ENCODE measurements around the gene ADRB2. TPM values are rescaled to one million over a fixed set of nuclear protein-coding genes. Genes with fewer than 3 reads are reported as not detected.

The ADRB2 gene
- total RNA-seq = under 1 TPM; 0.18 to 0.54 (median 0.26) TPM

DNA sequence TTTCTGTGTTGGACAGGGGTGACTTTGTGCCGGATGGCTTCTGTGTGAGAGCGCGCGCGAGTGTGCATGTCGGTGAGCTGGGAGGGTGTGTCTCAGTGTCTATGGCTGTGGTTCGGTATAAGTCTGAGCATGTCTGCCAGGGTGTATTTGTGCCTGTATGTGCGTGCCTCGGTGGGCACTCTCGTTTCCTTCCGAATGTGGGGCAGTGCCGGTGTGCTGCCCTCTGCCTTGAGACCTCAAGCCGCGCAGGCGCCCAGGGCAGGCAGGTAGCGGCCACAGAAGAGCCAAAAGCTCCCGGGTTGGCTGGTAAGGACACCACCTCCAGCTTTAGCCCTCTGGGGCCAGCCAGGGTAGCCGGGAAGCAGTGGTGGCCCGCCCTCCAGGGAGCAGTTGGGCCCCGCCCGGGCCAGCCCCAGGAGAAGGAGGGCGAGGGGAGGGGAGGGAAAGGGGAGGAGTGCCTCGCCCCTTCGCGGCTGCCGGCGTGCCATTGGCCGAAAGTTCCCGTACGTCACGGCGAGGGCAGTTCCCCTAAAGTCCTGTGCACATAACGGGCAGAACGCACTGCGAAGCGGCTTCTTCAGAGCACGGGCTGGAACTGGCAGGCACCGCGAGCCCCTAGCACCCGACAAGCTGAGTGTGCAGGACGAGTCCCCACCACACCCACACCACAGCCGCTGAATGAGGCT, at the start of gene ADRB2:
Gene ADRB2 (plus strand): TSS at position 559 of the 686 bp plus-strand sequence. CDS start 221 bp downstream, outside the sequence.
- ATAC-seq (peak; percentile 96 to 97), DNase-seq (peak; percentile 81)
- H3K27me3 Mint-ChIP-seq (ENCODE audit: low read depth) = no peaks in the 10 kb centered on the region
- peak within 1 kb of the TSS; percentile 83 for H3K4me3 Mint-ChIP-seq
- H3K36me3 Mint-ChIP-seq (ENCODE audit: insufficient read depth) = no peaks in the 10 kb centered on the region
- H3K9me3 Mint-ChIP-seq = no peaks in the 10 kb centered on the region
- peaks cover 41% of the 10 kb centered on the region for H3K4me1 Mint-ChIP-seq (ENCODE audit: low read depth)

GRCh38 chr5:148776780-148777179, 49.6 kb upstream of the ADRB2 start:
- H3K27me3 Mint-ChIP-seq (ENCODE audit: low read depth) = peaks cover 19% of the 10 kb centered on the region
- DNase-seq (no peak), ATAC-seq (peak; percentile 83 to 95)
- no peaks in the 10 kb centered on the region for H3K9me3 Mint-ChIP-seq
- H3K4me1 Mint-ChIP-seq (ENCODE audit: low read depth) = no peaks in the 10 kb centered on the region
- H3K4me3 Mint-ChIP-seq = no peak overlapping the region
- H3K36me3 Mint-ChIP-seq (ENCODE audit: insufficient read depth) = no peaks in the 10 kb centered on the region

- Mint-ChIP-seq H3K36me3 (ENCODE audit: insufficient read depth) (no peaks in the 10 kb centered on the region), H3K27me3 (ENCODE audit: low read depth) (peaks cover 15% of the 10 kb centered on the region), H3K4me3 (no peak overlapping the region), H3K4me1 (ENCODE audit: low read depth) (no peaks in the 10 kb centered on the region), H3K9me3 (no peaks in the 10 kb centered on the region)
- no peak for DNase-seq
- ATAC-seq = no peak
Measured at GRCh38 chr5:148778882-148779281, 47.5 kb upstream of the ADRB2 start.

GRCh38 chr5:148780711-148781110, 45.7 kb upstream of the ADRB2 start:
- ATAC-seq (no peak), DNase-seq (no peak)
- Mint-ChIP-seq H3K9me3 (no peaks in the 10 kb centered on the region), H3K36me3 (ENCODE audit: insufficient read depth) (no peaks in the 10 kb centered on the region), H3K4me3 (no peak overlapping the region), H3K27me3 (ENCODE audit: low read depth) (peaks cover 25% of the 10 kb centered on the region), H3K4me1 (ENCODE audit: low read depth) (no peaks in the 10 kb centered on the region)

GRCh38 chr5:148781766-148782165, 44.6 kb upstream of the ADRB2 start:
- Mint-ChIP-seq H3K4me1 (ENCODE audit: low read depth) (no peaks in the 10 kb centered on the region), H3K9me3 (no peaks in the 10 kb centered on the region), H3K27me3 (ENCODE audit: low read depth) (peaks cover 25% of the 10 kb centered on the region), H3K4me3 (no peak overlapping the region), H3K36me3 (ENCODE audit: insufficient read depth) (no peaks in the 10 kb centered on the region)
- ATAC-seq (no peak), DNase-seq (no peak)

DNA sequence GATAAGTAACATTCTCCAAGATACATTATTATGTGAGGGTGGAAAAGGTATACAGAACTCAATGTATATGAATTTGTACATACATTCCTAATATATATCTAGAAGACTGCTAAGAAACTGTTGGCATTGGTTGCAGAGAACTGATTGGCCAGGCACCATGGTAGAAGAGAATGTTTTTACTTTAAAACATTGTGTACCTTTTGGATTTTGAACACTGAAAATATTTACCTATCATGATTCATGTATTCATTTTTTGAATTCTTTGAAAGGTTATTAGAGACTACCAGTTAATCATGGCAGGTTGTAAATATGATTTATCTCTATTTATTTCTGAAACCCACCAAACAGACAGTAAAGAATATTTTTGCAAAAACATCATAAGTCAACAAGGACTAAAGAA, 41.2 kb upstream of the ADRB2 start:
- H3K4me3 Mint-ChIP-seq = no peak overlapping the region

DNA sequence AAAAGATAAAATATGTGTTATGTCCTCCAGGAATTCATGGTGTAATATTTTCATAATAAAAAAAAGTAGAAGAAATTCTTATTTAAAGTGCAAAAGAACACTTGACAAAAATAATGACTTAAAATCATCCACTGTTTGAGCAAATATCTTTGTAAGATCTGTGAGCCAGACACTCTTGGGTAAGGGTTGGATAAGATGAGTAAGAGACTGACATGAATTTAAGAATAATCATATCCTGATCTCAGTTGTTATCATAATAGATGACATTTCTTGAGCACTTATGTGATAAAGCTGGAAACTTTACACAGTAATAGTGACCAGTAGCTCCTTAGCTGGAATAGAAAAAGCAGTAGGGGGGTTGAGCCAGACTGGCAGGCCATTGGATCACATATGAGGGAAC, 40.0 kb upstream of the ADRB2 start:
- Mint-ChIP-seq H3K4me3 (no peak overlapping the region), H3K4me1 (ENCODE audit: low read depth) (peaks cover 8% of the 10 kb centered on the region), H3K9me3 (no peaks in the 10 kb centered on the region), H3K36me3 (ENCODE audit: insufficient read depth) (no peaks in the 10 kb centered on the region), H3K27me3 (ENCODE audit: low read depth) (peaks cover 20% of the 10 kb centered on the region)
- DNase-seq (no peak), ATAC-seq (no peak)

More for the DNA sequence above, 41.2 kb upstream of the ADRB2 start:
- Mint-ChIP-seq H3K36me3 (ENCODE audit: insufficient read depth) (no peaks in the 10 kb centered on the region), H3K27me3 (ENCODE audit: low read depth) (peaks cover 23% of the 10 kb centered on the region), H3K9me3 (no peaks in the 10 kb centered on the region), H3K4me1 (ENCODE audit: low read depth) (no peaks in the 10 kb centered on the region)
- ATAC-seq = no peak
- DNase-seq = no peak

- no peak overlapping the region for H3K4me3 Mint-ChIP-seq
Measured at GRCh38 chr5:148788636-148789035, 37.8 kb upstream of the ADRB2 start.

GRCh38 chr5:148790545-148791333, 35.7 kb upstream of the ADRB2 start:
- Mint-ChIP-seq H3K27me3 (ENCODE audit: low read depth) (peaks cover 3% of the 10 kb centered on the region), H3K9me3 (no peaks in the 10 kb centered on the region), H3K4me3 (no peak overlapping the region), H3K36me3 (ENCODE audit: insufficient read depth) (no peaks in the 10 kb centered on the region), H3K4me1 (ENCODE audit: low read depth) (peaks cover 12% of the 10 kb centered on the region)
- ATAC-seq = peak; percentile 32 to 38
- no peak for DNase-seq

More at GRCh38 chr5:148788636-148789035, 37.8 kb upstream of the ADRB2 start:
- Mint-ChIP-seq H3K36me3 (ENCODE audit: insufficient read depth) (no peaks in the 10 kb centered on the region), H3K4me1 (ENCODE audit: low read depth) (peaks cover 12% of the 10 kb centered on the region), H3K27me3 (ENCODE audit: low read depth) (peaks cover 13% of the 10 kb centered on the region), H3K9me3 (no peaks in the 10 kb centered on the region)
- ATAC-seq = no peak
- DNase-seq = no peak

GRCh38 chr5:148791334-148791667, 35.1 kb upstream of the ADRB2 start:
- H3K4me1 Mint-ChIP-seq (ENCODE audit: low read depth) = peaks cover 12% of the 10 kb centered on the region
- no peaks in the 10 kb centered on the region for H3K36me3 Mint-ChIP-seq (ENCODE audit: insufficient read depth)
- ATAC-seq = peak; percentile 93 to 95
- DNase-seq = no peak
- H3K27me3 Mint-ChIP-seq (ENCODE audit: low read depth) = peaks cover 6% of the 10 kb centered on the region
- no peaks in the 10 kb centered on the region for H3K9me3 Mint-ChIP-seq
- H3K4me3 Mint-ChIP-seq = no peak overlapping the region

DNA sequence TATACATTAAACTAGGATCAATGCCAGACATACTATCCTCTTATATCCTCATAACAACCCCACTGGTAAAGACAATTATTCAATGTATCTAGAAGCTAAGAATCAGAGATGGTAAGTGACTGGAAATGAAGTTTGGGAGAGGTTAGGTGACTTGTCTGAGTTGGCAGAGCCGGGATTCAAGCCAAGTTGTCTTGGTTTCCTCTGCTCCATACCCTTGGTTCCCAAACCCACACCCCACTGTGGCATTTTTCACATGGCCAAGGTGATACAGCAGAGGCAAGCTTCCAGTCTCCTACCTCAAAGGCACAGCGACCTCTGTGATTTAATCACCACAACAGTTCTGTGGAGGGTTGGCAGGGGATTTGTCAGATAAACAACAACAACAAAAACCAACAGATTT, 34.7 kb upstream of the ADRB2 start:
- Mint-ChIP-seq H3K4me3 (no peak overlapping the region), H3K4me1 (ENCODE audit: low read depth) (peaks cover 12% of the 10 kb centered on the region), H3K9me3 (no peaks in the 10 kb centered on the region), H3K36me3 (ENCODE audit: insufficient read depth) (no peaks in the 10 kb centered on the region), H3K27me3 (ENCODE audit: low read depth) (peaks cover 6% of the 10 kb centered on the region)
- DNase-seq (no peak), ATAC-seq (peak in 1 of 2 donors; percentile 4)

DNA sequence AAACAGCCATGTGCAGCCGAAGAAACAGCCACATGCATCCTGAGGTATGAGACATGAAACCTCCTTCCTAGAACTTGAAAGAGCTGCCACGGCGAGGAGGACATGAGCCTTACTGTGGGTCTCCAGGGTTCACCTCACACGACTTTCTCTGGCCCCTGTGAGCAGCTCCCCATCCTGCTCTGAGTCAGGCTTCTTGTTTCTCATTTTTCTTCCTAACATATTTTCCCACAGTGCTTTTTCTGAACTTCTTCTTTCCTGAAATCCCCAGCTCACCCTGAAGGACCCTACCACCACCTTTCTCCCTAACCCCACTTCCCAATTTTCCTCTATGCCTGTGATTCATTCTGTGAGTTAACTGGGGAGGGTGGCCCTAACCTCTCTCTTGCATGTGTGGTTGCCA, 33.7 kb upstream of the ADRB2 start:
- no peak overlapping the region for H3K4me3 Mint-ChIP-seq
- no peak for ATAC-seq
- H3K4me1 Mint-ChIP-seq (ENCODE audit: low read depth) = peaks cover 12% of the 10 kb centered on the region

GRCh38 chr5:148793261-148793660, 33.1 kb upstream of the ADRB2 start:
- DNase-seq (no peak), ATAC-seq (no peak)
- H3K4me1 Mint-ChIP-seq (ENCODE audit: low read depth) = peaks cover 12% of the 10 kb centered on the region
- peaks cover 6% of the 10 kb centered on the region for H3K27me3 Mint-ChIP-seq (ENCODE audit: low read depth)
- no peaks in the 10 kb centered on the region for H3K9me3 Mint-ChIP-seq
- no peak overlapping the region for H3K4me3 Mint-ChIP-seq
- no peaks in the 10 kb centered on the region for H3K36me3 Mint-ChIP-seq (ENCODE audit: insufficient read depth)

More for the DNA sequence above, 33.7 kb upstream of the ADRB2 start:
- DNase-seq = no peak
- H3K36me3 Mint-ChIP-seq (ENCODE audit: insufficient read depth) = no peaks in the 10 kb centered on the region
- no peaks in the 10 kb centered on the region for H3K9me3 Mint-ChIP-seq
- H3K27me3 Mint-ChIP-seq (ENCODE audit: low read depth) = peaks cover 6% of the 10 kb centered on the region

DNA sequence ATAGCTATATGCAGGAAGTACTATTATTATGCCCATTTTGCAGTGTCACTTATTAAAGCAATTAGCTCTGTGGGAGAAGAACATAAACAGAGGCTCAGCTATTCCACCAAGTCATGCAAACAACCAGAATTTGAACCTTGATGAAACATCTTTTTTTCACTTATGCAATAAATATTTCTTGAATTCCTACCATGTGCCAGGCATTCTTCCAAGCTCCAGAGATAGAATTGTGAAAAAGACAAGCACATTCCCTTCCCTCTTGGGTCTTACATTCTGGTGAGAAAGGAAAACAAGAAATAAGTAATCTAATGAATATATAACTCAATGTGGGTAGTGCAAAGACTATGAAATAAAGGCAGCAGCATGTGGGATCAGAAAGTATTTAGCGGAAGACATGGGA, 32.1 kb upstream of the ADRB2 start:
- ATAC-seq (no peak), DNase-seq (no peak)
- peaks cover 15% of the 10 kb centered on the region for H3K4me1 Mint-ChIP-seq (ENCODE audit: low read depth)
- H3K27me3 Mint-ChIP-seq (ENCODE audit: low read depth) = peaks cover 7% of the 10 kb centered on the region
- no peaks in the 10 kb centered on the region for H3K9me3 Mint-ChIP-seq
- no peak overlapping the region for H3K4me3 Mint-ChIP-seq
- H3K36me3 Mint-ChIP-seq (ENCODE audit: insufficient read depth) = no peaks in the 10 kb centered on the region
